H9 (cell line): ENCODE results near the gene TSPAN8. TPM values are rescaled to one million over a fixed set of nuclear protein-coding genes. Genes with fewer than 3 reads are reported as not detected.
A peak's percentile ranks its signal among the peaks of the same experiment; 100 is the strongest.

Source experiments
- DNase-seq: peaks from one replicate; pipeline ENCODE4 v3.0.0-alpha.2; 2017
- H2AFZ ChIP-seq: one replicate; pipeline ENCODE4 v1.6.1; 2013; ENCODE audit warnings: mild to moderate bottlenecking, low read length, control low read depth, moderate library complexity
- H2AK5ac ChIP-seq: 2 replicates; pipeline ENCODE4 v1.6.1; 2013; ENCODE audit warnings: low read length, control low read depth, mixed read lengths; ENCODE audit not compliant: insufficient read length
- H2BK120ac ChIP-seq: one replicate; pipeline ENCODE4 v1.6.1; 2013; ENCODE audit warnings: low read depth, mild to moderate bottlenecking, low read length, control low read depth, inconsistent platforms; ENCODE audit not compliant: poor library complexity, severe bottlenecking
- H2BK12ac ChIP-seq: 2 replicates; pipeline ENCODE4 v1.6.1; 2013; ENCODE audit warnings: low read length, control low read depth, mixed read lengths, low read depth; ENCODE audit not compliant: insufficient read length
- H2BK15ac ChIP-seq: 2 replicates; pipeline ENCODE4 v1.6.1; 2013; ENCODE audit warnings: low read depth, low read length, control low read depth
- H2BK20ac ChIP-seq: one replicate; pipeline ENCODE4 v1.6.1; 2013; ENCODE audit warnings: low read depth, mild to moderate bottlenecking, low read length, control low read depth, inconsistent platforms; ENCODE audit not compliant: poor library complexity, severe bottlenecking
- H2BK5ac ChIP-seq: 2 replicates; pipeline ENCODE4 v1.6.1; 2013; ENCODE audit warnings: low read length, control low read depth, mixed read lengths; ENCODE audit not compliant: insufficient read length
- H3K14ac ChIP-seq: 2 replicates; pipeline ENCODE4 v1.6.1; 2013; ENCODE audit warnings: low read length, control low read depth; ENCODE audit not compliant: insufficient read depth
- H3K18ac ChIP-seq: 2 replicates; pipeline ENCODE4 v1.6.1; 2013; ENCODE audit warnings: low read depth, mild to moderate bottlenecking, mixed read lengths, low read length, control low read depth; ENCODE audit not compliant: insufficient read length
- H3K23ac ChIP-seq: 2 replicates; pipeline ENCODE4 v1.6.1; 2013; ENCODE audit warnings: low read length, control low read depth, mixed read lengths, low read depth; ENCODE audit not compliant: insufficient read length
- H3K23me2 ChIP-seq: 2 replicates; pipeline ENCODE4 v1.6.1; 2013; ENCODE audit warnings: low read depth, mild to moderate bottlenecking, mixed read lengths, low read length, control low read depth; ENCODE audit not compliant: insufficient read length, poor library complexity, severe bottlenecking
- H3K27ac ChIP-seq: 2 replicates; pipeline ENCODE4 v1.5.1; 2013; ENCODE audit warnings: low read length, control low read depth, mixed read lengths, low read depth; ENCODE audit not compliant: insufficient read length
- H3K27me3 ChIP-seq: 2 replicates; pipeline ENCODE4 v1.6.1; 2013; ENCODE audit warnings: low read length, control low read depth, inconsistent platforms; ENCODE audit not compliant: insufficient read depth
- H3K4ac ChIP-seq: 2 replicates; pipeline ENCODE4 v1.6.1; 2013; ENCODE audit warnings: low read depth, mild to moderate bottlenecking, control low read depth, inconsistent platforms, low read length, moderate library complexity
- H3K4me1 ChIP-seq: 2 replicates; pipeline ENCODE4 v1.6.1; 2013; ENCODE audit warnings: low read length, control low read depth, inconsistent platforms; ENCODE audit not compliant: insufficient read depth
- H3K4me2 ChIP-seq: 2 replicates; pipeline ENCODE4 v1.6.1; 2013; ENCODE audit warnings: low read length, control low read depth, mixed read lengths; ENCODE audit not compliant: insufficient read length, insufficient read depth
- H3K56ac ChIP-seq: 2 replicates; pipeline ENCODE4 v1.6.1; 2013; ENCODE audit warnings: low read depth, mild to moderate bottlenecking, mixed read lengths, low read length, control low read depth; ENCODE audit not compliant: insufficient read length
- H3K79me1 ChIP-seq: 2 replicates; pipeline ENCODE4 v1.6.1; 2013; ENCODE audit warnings: low read depth, mild to moderate bottlenecking, moderate library complexity, low read length, control low read depth, inconsistent platforms; ENCODE audit not compliant: insufficient read depth, poor library complexity, severe bottlenecking
- H3K79me2 ChIP-seq: 2 replicates; pipeline ENCODE4 v1.6.1; 2013; ENCODE audit warnings: low read length, control low read depth, inconsistent platforms; ENCODE audit not compliant: insufficient read depth
- H3K9ac ChIP-seq: 2 replicates; pipeline ENCODE4 v1.6.1; 2013; ENCODE audit warnings: low read length, control low read depth, mixed read lengths; ENCODE audit not compliant: insufficient read length; ENCODE audit errors: extremely low read depth
- H3K9me3 ChIP-seq: one replicate; pipeline ENCODE4 v1.6.1; 2013; ENCODE audit warnings: low read depth, low read length, inconsistent platforms; ENCODE audit not compliant: control insufficient read depth
- H3T11ph ChIP-seq: one replicate; pipeline ENCODE4 v1.6.1; 2013; ENCODE audit warnings: mild to moderate bottlenecking, low read length, control low read depth, inconsistent platforms
- H4K20me1 ChIP-seq: one replicate; pipeline ENCODE4 v1.6.1; 2013; ENCODE audit not compliant: control insufficient read depth, insufficient read length, insufficient read depth
- H4K5ac ChIP-seq: 2 replicates; pipeline ENCODE4 v1.6.1; 2013; ENCODE audit warnings: low read depth, mild to moderate bottlenecking, mixed read lengths, low read length, control low read depth; ENCODE audit not compliant: insufficient read length
- H4K8ac ChIP-seq: replicated peaks from 2 replicates; pipeline ENCODE4 v1.6.1; 2013; ENCODE audit warnings: low read length, control low read depth, mixed read lengths, low read depth; ENCODE audit not compliant: insufficient read length
- H4K91ac ChIP-seq: 2 replicates; pipeline ENCODE4 v1.6.1; 2013; ENCODE audit warnings: low read depth, mild to moderate bottlenecking, moderate library complexity, mixed read lengths, low read length, control low read depth; ENCODE audit not compliant: insufficient read length
- H3K27ac Mint-ChIP-seq, 3 experiments: 2 replicates in 2 of 3; 3 replicates in 1 of 3; pipeline ENCODE4 v1.8.0; 2020 to 2021; ENCODE audit warnings: mixed read lengths in 3 of 3, mild to moderate bottlenecking in 1 of 3, moderate library complexity in 1 of 3
- H3K27me3 Mint-ChIP-seq: 2 replicates; pipeline ENCODE4 v1.8.0; 2021; ENCODE audit warnings: low read depth, mild to moderate bottlenecking, moderate library complexity, mixed read lengths
- H3K36me3 Mint-ChIP-seq, 3 experiments: 2 replicates in 2 of 3; 3 replicates in 1 of 3; pipeline ENCODE4 v1.8.0; 2020 to 2021; ENCODE audit warnings: low read depth in 3 of 3, mixed read lengths in 3 of 3; ENCODE audit not compliant: insufficient read depth in 1 of 3
- H3K4me1 Mint-ChIP-seq, 2 experiments: 2 replicates each; pipeline ENCODE4 v1.8.0; 2020; ENCODE audit warnings: mixed read lengths in 2 of 2
- H3K4me3 Mint-ChIP-seq, 2 experiments: 2 replicates in 1 of 2; 3 replicates in 1 of 2; pipeline ENCODE4 v1.8.0; 2020 to 2021; ENCODE audit warnings: mild to moderate bottlenecking in 2 of 2, mixed read lengths in 2 of 2, moderate library complexity in 1 of 2
- H3K9me3 Mint-ChIP-seq, 2 experiments: 2 replicates in 1 of 2; 3 replicates in 1 of 2; pipeline ENCODE4 v1.8.0; 2020; ENCODE audit warnings: mild to moderate bottlenecking in 2 of 2, mixed read lengths in 2 of 2, moderate library complexity in 1 of 2
- WGBS: extraction: QIAGEN DNeasy Blood & Tissue Kit; methylation state at CpG from one replicate; pipeline ENCODE4 v1.1.7; 2013; ENCODE audit warnings: missing lambda C conversion rate, low lambda C conversion rate, mixed read lengths; ENCODE audit not compliant: insufficient read length; ENCODE audit errors: extremely low coverage; 5-methylcytosine and 5-hydroxymethylcytosine counted together
- total RNA-seq: library from RNA; stranded (reverse); gene quantifications from 2 replicates; pipeline ENCODE4 v1.2.1, GENCODE V29; 2021
- TF ChIP-seq, protein P1 (sequence below): fragments of 200-600 bp; sonication (generic); conservative IDR thresholded peaks from 3 replicates; pipeline ENCODE4 v1.8.0; 2021; ENCODE audit warnings: antibody characterized with exemption, mild to moderate bottlenecking

Gene TSPAN8
- total RNA-seq, 1 experiment from 2014 or later, result not detected

DNA sequence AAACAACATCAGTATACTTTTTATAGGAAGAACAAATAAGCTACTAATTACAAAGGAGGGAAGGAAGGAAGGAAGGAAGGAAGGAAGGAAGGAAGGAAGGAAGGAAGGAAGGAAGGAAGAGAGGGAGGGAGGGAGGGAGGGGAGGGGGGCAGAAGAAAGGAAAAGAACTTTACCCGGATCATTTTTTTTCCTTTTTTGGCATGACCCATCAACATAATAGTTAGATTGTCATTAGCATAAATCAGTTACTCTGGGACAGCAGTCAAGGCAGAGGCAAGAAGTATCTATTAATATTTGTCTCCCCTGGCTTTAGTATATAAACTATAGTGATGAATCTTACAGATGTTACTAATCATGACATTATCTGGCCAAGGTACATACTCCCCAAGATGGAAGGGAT lies 35.2 kb upstream of the TSPAN8 start:
- Histone ChIP-seq H2BK5ac (no peak overlapping the region), H2BK15ac (no peak overlapping the region), H3K4me1 (peaks cover 3% of the 10 kb centered on the region; the same call in 1 of the 2 replicates)

More for the DNA sequence above, 35.2 kb upstream of the TSPAN8 start:
- Histone ChIP-seq H4K20me1 (no peaks in the 10 kb centered on the region), H2AFZ (no peak overlapping the region), H3K23ac (no peak overlapping the region), H2BK20ac (no peak overlapping the region), H3K27ac (no peak overlapping the region), H3K79me1 (no peaks in the 10 kb centered on the region), H4K5ac (no peak overlapping the region), H3T11ph (no peak overlapping the region), H2AK5ac (no peak overlapping the region), H3K9ac (no peak overlapping the region), H3K56ac (no peak overlapping the region), H3K4ac (no peak overlapping the region), H3K9me3 (no peaks in the 10 kb centered on the region), H2BK12ac (no peak overlapping the region), H3K79me2 (no peaks in the 10 kb centered on the region), H4K91ac (no peak overlapping the region), H3K27me3 (no peaks in the 10 kb centered on the region), H3K23me2 (no peaks in the 10 kb centered on the region), H3K4me2 (no peak overlapping the region), H4K8ac (no peak overlapping the region), H3K18ac (no peak overlapping the region), H2BK120ac (no peak overlapping the region), H3K14ac (no peak overlapping the region)
- H3K4me1 Mint-ChIP-seq, result peaks cover 46 to 57% of the 10 kb centered on the region in 2 experiments
- WGBS, result no CpG with 5 or more reads among the region's 1 CpG
- no peaks in the 10 kb centered on the region; a peak in 1 of 5 replicates for H3K9me3 Mint-ChIP-seq
- no peak overlapping the region for H3K4me3 Mint-ChIP-seq
- TF ChIP-seq, protein P1, sequence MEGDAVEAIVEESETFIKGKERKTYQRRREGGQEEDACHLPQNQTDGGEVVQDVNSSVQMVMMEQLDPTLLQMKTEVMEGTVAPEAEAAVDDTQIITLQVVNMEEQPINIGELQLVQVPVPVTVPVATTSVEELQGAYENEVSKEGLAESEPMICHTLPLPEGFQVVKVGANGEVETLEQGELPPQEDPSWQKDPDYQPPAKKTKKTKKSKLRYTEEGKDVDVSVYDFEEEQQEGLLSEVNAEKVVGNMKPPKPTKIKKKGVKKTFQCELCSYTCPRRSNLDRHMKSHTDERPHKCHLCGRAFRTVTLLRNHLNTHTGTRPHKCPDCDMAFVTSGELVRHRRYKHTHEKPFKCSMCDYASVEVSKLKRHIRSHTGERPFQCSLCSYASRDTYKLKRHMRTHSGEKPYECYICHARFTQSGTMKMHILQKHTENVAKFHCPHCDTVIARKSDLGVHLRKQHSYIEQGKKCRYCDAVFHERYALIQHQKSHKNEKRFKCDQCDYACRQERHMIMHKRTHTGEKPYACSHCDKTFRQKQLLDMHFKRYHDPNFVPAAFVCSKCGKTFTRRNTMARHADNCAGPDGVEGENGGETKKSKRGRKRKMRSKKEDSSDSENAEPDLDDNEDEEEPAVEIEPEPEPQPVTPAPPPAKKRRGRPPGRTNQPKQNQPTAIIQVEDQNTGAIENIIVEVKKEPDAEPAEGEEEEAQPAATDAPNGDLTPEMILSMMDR, result no peak
- DNase-seq, result no peak
- peaks cover 0 to 7% (median 0%) of the 10 kb centered on the region in 3 experiments; a peak in 1 of 7 replicates for H3K36me3 Mint-ChIP-seq
- no peaks in the 10 kb centered on the region for H3K27me3 Mint-ChIP-seq
- peak overlapping the region in 2 of 3 experiments; percentile 49 to 72; a peak in 4 of 7 replicates for H3K27ac Mint-ChIP-seq
